Fibroblast of lung (primary cell): ENCODE results near the gene GALNT17. TPM values are rescaled to one million over a fixed set of nuclear protein-coding genes. Genes with fewer than 3 reads are reported as not detected.

ENCODE experiments used
- DNase-seq, 2 donors: peaks; one replicate each; pipeline versions ENCODE4 v3.0.0 to v3.0.0-alpha.2; 2010; ENCODE audit warnings: low read depth in 2 of 2
- H2AFZ ChIP-seq: 2 replicates; pipeline ENCODE4 v1.5.1; 2012; ENCODE audit warnings: low read length, control low read depth, inconsistent platforms
- H3K27ac ChIP-seq: 2 replicates; pipeline ENCODE4 v1.5.1; 2011; ENCODE audit warnings: low read length, control low read depth; ENCODE audit not compliant: insufficient read depth
- H3K27me3 ChIP-seq: 2 replicates; pipeline ENCODE4 v1.5.1; 2011; ENCODE audit warnings: mild to moderate bottlenecking, low read length; ENCODE audit not compliant: control insufficient read depth, insufficient read depth
- H3K36me3 ChIP-seq: 2 replicates; pipeline ENCODE4 v1.5.1; 2011; ENCODE audit warnings: low read length; ENCODE audit not compliant: control insufficient read depth, insufficient read depth
- H3K4me1 ChIP-seq: 2 replicates; pipeline ENCODE4 v1.5.1; 2011; ENCODE audit warnings: low read length; ENCODE audit not compliant: control insufficient read depth, insufficient read depth; ENCODE audit errors: extremely low read depth
- H3K4me2 ChIP-seq: 2 replicates; pipeline ENCODE4 v1.5.1; 2011; ENCODE audit warnings: low read length, control low read depth; ENCODE audit not compliant: insufficient read depth; ENCODE audit errors: extremely low read depth
- H3K4me3 ChIP-seq, 4 experiments: fragments of 200-600 bp in 1 of 4; sonication (generic) in 1 of 4; replicated peaks in 1 of 4; 2 replicates each; pipeline ENCODE4 v1.5.1; 2011 to 2016; ENCODE audit warnings: low read length in 4 of 4, low read depth in 3 of 4, mild to moderate bottlenecking in 3 of 4, control low read depth in 2 of 4, inconsistent platforms in 1 of 4, mixed read lengths in 1 of 4; ENCODE audit not compliant: insufficient read depth in 1 of 4; ENCODE audit errors: control extremely low read depth in 1 of 4
- H3K79me2 ChIP-seq: 2 replicates; pipeline ENCODE4 v1.5.1; 2012; ENCODE audit warnings: mild to moderate bottlenecking, low read length, inconsistent platforms; ENCODE audit not compliant: control insufficient read depth, insufficient read depth
- H3K9ac ChIP-seq: 2 replicates; pipeline ENCODE4 v1.5.1; 2011; ENCODE audit warnings: mild to moderate bottlenecking, low read length, control low read depth; ENCODE audit not compliant: insufficient read depth
- H3K9me3 ChIP-seq: 2 replicates; pipeline ENCODE4 v1.5.1; 2012; ENCODE audit warnings: low read depth, low read length; ENCODE audit not compliant: control insufficient read depth, insufficient read depth
- H4K20me1 ChIP-seq: 2 replicates; pipeline ENCODE4 v1.5.1; 2011; ENCODE audit warnings: low read length; ENCODE audit not compliant: control insufficient read depth, insufficient read depth; ENCODE audit errors: extremely low read depth
- CTCF ChIP-seq, 2 donors: IDR thresholded peaks in 1 of 2; conservative IDR thresholded peaks in 1 of 2; 1 replicate in 1 of 2; 2 replicates in 1 of 2; pipeline ENCODE4 v1.5.1; 2011 to 2012; ENCODE audit warnings: low read length in 2 of 2, control low read depth in 1 of 2, inconsistent platforms in 1 of 2, low read depth in 1 of 2, mild to moderate bottlenecking in 1 of 2
- EZH2 ChIP-seq: IDR thresholded peaks from 2 replicates; pipeline ENCODE4 v1.5.1; 2012; ENCODE audit warnings: low read length, control low read depth, mild to moderate bottlenecking; ENCODE audit errors: missing control alignments
- polyA plus RNA-seq, 2 donors: library from polyadenylated mRNA; depleted of rRNA in 1 of 2; stranded (reverse) in 1 of 2; unstranded in 1 of 2; fragments of >200 nt; gene quantifications; 2 replicates each; pipeline ENCODE4 v1.2.1, GENCODE V29; 2011 to 2012; ENCODE audit warnings: missing spikeins in 1 of 2
- total RNA-seq: library from RNA; depleted of rRNA; stranded (reverse); fragments of >200 nt; gene quantifications from 2 replicates; pipeline ENCODE4 v1.2.1, GENCODE V29; 2014

The GALNT17 gene
- total and polyA plus RNA-seq, 2 donors (not counting 1 experiment from before 2014, with no cell fraction given) = under 0.01 TPM; not detected in 1

- H3K4me2 ChIP-seq = no peak overlapping the region
Measured at GRCh38 chr7:71442492-71443190, 310.7 kb downstream of the GALNT17 start.

GRCh38 chr7:71443191-71443530, 311.2 kb downstream of the GALNT17 start:
- Histone ChIP-seq H2AFZ (no peak overlapping the region), H3K9ac (no peak overlapping the region), H4K20me1 (no peaks in the 10 kb centered on the region), H3K4me2 (no peak overlapping the region), H3K9me3 (no peaks in the 10 kb centered on the region), H3K27ac (no peak overlapping the region), H3K4me1 (no peaks in the 10 kb centered on the region), H3K4me3 (no peak overlapping the region), H3K36me3 (no peaks in the 10 kb centered on the region), H3K79me2 (no peaks in the 10 kb centered on the region), H3K27me3 (no peaks in the 10 kb centered on the region)
- no peak for DNase-seq
- TF ChIP-seq EZH2 (no peak), CTCF (conservative IDR thresholded peaks at IDR 0.05 in 1 of 2, IDR thresholded peaks at IDR 0.05 in 1 of 2; ENCODE audit: low read depth in 1 of 2, low read length in 2 of 2) (no peak)

More at GRCh38 chr7:71442492-71443190, 310.7 kb downstream of the GALNT17 start:
- Histone ChIP-seq H3K9ac (no peak overlapping the region), H3K27me3 (no peaks in the 10 kb centered on the region), H3K4me3 (no peak overlapping the region), H4K20me1 (no peaks in the 10 kb centered on the region), H3K36me3 (no peaks in the 10 kb centered on the region), H3K79me2 (no peaks in the 10 kb centered on the region), H3K4me1 (no peaks in the 10 kb centered on the region), H3K9me3 (no peaks in the 10 kb centered on the region), H3K27ac (no peak overlapping the region), H2AFZ (no peak overlapping the region)
- TF ChIP-seq EZH2 (no peak), CTCF (conservative IDR thresholded peaks at IDR 0.05 in 1 of 2, IDR thresholded peaks at IDR 0.05 in 1 of 2; ENCODE audit: low read depth in 1 of 2, low read length in 2 of 2) (no peak)
- DNase-seq = no peak

GRCh38 chr7:71444130-71444529, 312.2 kb downstream of the GALNT17 start:
- Histone ChIP-seq H3K4me3 (no peak overlapping the region), H3K9ac (no peak overlapping the region), H3K27me3 (no peaks in the 10 kb centered on the region), H2AFZ (no peak overlapping the region), H3K9me3 (no peaks in the 10 kb centered on the region), H4K20me1 (no peaks in the 10 kb centered on the region), H3K36me3 (no peaks in the 10 kb centered on the region), H3K4me1 (no peaks in the 10 kb centered on the region), H3K4me2 (no peak overlapping the region), H3K79me2 (no peaks in the 10 kb centered on the region), H3K27ac (no peak overlapping the region)
- no peak for DNase-seq
- TF ChIP-seq EZH2 = no peak
- TF ChIP-seq CTCF (conservative IDR thresholded peaks at IDR 0.05 in 1 of 2, IDR thresholded peaks at IDR 0.05 in 1 of 2; ENCODE audit: low read depth in 1 of 2, low read length in 2 of 2) = no peak
